HG03575 (cell line): Measurements from ENCODE around the gene ELP4.

ENCODE experiments used
- ATAC-seq: cut with Tn5 transposase; IDR thresholded peaks from one replicate; pipeline ENCODE4 v1.9.1; 2021; ENCODE audit not compliant: unreplicated experiment, insufficient number of reproducible peaks, low FRiP score; ENCODE audit errors: extremely low read depth

The ELP4 gene

DNA sequence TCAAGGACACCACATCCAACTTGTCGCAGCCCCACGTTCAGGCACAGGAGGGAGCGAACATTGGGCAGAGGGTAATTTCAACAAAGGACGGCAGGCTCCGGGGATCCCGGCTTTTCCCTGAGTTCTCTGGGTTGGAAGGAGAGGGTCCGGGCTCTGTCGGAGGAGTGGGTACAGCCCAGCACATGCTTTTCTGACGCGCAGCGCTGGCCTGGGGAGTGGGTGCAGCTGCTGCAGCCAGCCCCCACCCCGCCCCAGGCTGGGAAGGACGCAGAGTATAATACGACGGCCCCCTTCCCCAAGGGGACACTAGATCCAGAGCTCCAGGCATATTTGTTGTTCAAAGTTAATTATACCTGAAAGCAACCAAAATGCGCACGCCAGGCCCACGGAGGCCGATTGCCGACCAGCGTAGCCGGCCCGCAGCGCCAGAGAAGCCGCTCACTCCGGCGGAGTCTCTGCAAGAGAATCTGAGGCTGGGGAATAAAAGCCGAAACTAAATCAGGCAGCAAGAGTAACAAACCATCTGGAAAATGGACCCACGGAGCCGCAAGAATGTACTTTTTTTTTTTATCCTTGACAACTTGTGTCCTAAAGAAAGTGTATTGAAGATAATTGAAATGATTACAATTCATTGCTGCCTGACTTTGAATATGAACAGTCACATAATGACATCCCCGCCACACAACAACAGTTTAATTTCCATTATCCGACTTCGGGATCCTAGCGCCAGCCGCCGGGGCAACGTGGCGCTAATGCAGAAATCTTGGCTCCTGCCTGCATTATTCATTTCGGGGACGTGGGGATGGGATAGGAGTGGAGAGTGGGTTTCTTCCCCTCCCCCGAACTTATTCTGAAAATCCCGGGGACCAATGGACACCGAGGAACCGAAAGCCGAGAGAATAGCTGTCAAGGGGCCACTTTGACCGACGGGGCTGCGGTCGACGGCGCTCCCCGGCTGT lies 315.6 kb downstream of the ELP4 start:
- ATAC-seq: no peak

DNA sequence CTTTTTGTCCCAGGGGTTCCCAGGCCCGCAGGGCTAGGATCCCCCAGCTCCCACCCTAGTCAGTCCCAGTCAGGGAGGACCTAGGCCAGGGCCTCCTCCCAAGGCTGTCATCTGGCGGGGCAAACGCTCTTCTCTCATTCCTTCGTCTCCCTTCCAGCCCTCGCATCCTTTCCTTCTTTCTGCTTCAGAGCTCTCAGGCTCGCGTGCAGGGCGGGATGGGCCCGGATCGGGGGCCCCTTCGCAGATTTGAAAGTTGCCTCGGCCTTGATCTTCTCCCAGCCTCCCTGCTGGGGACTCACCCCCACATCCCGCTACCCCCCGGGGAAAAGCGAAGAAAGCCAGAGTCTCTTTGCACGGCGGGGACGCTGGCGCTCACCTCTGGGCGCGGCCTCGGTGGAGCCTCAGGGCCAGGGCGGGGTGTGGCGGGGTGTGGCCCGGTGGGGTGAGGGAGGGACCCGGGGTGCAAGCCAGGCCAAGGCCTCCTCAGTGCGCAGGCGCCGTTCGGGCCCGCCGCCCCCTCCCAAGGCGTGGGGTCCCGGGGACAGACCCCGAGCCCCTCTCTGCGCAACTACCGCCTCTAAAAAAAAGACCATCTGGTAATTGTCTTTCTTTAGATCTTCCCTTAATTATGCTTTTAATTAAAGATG lies 316.4 kb downstream of the ELP4 start:
- ATAC-seq: no peak

DNA sequence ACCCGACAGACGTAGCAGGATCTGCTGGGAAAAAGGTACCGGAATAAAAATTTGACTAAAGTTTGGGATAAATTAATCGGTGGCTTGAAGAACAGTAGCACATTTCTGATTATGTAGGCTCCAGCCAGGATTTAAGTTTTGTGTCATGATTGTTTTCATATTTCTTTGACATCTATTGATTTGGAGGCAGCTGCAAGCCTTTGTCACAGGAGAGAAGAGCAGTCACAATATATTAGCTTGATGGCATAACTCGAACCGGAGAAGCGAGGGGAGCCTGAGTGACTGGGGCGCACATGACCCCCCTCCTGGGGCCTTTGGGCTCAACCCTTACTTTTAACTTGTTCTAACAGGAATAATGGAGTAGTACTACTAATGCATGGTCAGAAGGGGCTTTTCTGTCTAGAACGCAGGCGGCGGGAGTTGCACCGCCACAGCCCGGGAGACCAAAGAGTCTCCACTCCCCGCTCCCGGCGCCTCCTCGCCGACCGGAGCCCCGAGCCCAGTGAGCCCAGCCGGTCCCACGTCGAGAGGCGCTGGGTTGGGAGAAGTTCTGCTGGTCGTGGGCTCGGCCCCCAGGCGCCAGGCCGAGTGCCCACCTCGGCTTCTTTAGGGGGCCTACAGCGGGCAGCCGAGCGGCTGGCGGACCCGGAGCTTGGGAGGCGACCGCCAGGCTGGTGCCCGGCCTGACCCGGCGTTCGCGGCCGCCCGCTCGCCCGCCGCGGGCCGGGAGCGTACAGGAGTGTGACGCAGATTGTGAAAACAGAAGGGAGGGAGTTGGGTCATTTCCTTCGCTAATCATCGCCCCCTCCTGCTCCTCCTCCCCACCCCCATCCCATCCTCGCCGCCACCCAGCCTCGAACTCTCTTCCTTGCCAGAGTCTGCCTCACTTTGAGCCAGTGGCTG lies 317.2 kb downstream of the ELP4 start:
- no peak for ATAC-seq

DNA sequence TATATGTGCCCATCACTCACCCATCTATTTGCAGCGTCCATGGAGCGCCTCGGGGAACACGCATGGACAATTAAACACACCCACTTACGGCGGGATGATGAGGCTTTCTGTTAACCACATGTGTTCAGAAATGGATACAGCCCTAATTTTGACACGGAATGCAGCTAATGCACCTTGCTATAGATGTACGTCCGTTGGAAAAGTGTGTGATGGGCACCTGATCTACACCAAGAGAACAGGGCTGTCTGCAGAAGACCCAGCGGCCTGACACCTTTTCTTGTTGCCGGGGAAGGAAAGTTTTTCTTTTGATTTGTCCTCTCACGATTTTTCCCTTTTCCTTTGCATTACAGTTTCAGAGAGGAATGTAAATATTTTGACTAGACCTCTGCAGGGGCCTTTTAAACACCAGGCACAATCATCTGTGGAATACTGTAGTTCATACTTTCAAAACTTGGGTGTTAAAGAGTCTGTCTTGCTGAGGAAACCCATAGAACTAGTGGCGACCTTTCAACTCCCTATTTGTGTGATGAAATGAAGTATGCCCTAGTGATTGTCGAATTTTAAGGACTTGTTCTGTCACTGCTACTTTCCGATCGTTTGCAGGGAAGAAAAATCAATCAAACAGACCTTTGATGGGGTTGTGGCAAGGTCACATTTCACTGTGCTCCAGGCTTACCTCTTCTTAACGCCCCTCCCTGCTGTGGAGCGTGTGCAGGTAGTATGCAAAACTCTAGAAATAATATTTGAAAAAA lies 318.1 kb downstream of the ELP4 start:
- no peak for ATAC-seq

- no peak for ATAC-seq
Measured at GRCh38 chr11:31828217-31828616, 318.6 kb downstream of the ELP4 start.

GRCh38 chr11:31830406-31830805 lies 320.8 kb downstream of the ELP4 start:
- ATAC-seq: no peak

DNA sequence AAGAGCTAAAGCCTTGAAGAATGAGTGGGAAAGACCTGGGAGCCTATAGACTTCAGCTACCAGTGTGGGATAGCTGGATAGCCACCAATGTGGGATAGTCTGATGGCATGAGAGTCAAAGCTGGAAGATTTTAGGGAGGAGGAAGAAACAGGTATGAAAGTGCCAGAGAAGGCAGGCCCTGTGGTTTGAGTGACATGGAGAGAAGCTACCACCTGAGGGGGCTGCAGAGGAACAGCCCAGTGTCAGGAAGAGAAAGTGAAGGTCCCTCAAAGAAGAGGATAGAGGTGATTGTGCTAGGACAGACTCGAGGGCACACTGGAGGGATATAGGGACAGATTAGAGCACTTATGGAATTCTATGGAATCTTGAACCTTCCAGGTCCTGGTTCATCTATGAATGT lies 324.7 kb downstream of the ELP4 start:
- ATAC-seq: no peak
